HG03469 (cell line): ENCODE data around the gene CD52.

Source experiments
- ATAC-seq: cut with Tn5 transposase; IDR thresholded peaks from one replicate; pipeline ENCODE4 v1.9.1; 2021; ENCODE audit warnings: mild to moderate bottlenecking, moderate library complexity, moderate number of reproducible peaks; ENCODE audit not compliant: unreplicated experiment

CD52 gene

DNA sequence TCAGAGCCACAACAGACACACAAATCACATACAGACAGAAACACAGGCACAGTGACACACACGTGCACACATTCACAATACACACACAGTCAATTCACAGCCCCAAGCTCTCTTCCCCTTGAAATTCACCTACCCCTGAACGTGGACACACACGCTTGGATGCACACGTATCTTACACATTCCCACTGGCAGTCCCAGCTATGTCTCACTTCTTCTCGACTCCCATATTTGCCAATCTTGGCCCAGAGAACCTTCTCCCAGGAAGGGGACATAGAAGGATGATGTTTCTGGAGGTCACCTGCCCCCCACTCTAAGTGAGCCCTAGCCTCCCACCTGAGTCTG, 34.6 kb downstream of the CD52 start:
- ATAC-seq = no peak

DNA sequence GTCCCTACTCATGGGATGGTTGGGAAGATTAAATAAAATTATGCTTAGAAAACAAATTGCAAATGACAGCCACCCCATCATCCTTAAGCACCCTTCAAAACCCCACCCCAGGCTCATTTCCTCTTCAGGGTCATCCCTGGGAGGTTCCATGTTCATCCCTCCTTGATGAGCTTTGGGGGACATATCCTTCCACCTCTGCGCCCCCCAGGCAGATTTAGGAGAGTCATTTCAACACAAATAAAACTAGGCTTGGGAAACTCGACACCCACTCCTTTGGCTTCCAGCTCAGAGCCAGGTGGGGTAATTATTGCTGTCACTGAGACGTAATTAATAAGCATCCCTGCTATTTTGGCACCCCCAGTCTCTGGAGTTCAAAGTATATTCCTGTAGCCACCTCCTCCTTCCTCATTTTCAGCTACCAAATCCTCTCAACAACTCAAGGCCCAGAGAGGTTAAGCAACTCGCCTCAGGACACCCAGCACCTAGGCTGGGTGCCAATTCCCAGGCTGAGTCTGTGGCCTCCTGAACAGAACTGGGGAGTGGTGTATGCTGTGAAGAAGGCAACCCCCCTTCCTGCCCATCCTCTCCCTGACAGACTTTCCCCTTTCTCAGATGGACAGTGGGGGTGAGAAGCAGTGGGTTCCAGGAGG, 35.6 kb downstream of the CD52 start:
- ATAC-seq = no peak

- ATAC-seq = no peak
Observed at GRCh38 chr1:26353976-26354820, 36.4 kb downstream of the CD52 start, which contains the start of gene CRYBG2. Gene CRYBG2 (minus strand): TSS chr1:26354130. CDS start chr1:26346657, 7,473 bp downstream.

GRCh38 chr1:26354972-26355371, 37.2 kb downstream of the CD52 start:
- ATAC-seq = no peak

DNA sequence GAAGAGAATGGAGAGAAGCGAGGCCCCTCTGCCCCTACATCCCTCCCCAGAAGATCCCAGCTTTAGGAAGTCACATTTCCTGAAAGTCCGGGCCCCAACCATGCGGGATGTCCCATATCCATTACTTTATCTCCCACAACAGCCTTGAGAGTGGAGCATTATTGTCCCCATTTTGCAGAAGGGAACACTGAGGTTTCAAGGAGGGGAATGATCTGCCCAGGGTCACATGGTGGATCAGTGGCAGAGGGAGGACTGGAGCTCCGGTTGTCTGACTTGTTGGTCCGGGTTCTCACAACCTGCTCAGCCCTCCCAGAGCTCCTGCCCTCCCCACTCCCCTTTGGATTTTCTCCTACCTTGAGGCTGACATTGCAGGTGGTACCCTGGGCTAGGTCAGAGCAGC, 38.3 kb downstream of the CD52 start:
- no peak for ATAC-seq

DNA sequence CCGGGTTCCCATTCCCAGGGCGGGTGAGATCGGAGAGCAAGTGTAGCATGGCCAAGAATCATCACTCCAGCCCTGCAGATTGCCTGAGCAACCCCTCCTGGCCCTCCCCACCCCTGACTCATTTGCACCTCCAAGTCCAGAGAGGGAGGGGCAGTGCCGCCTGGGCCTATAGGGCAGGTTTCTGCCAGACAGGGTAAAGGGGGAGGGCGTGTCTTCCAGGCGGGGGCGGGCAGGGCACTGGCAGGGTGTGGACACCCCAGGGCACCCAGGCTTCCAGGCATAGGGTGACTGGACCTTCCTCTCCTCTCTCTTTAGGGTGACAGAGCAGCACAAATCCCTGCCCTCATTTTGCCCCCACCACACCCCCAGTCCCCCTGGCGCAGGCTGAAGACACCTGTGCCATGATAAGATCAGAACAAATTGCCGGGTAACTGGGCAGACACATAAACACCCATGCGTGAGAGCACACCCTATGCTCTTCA, 39.4 kb downstream of the CD52 start:
- ATAC-seq = no peak

DNA sequence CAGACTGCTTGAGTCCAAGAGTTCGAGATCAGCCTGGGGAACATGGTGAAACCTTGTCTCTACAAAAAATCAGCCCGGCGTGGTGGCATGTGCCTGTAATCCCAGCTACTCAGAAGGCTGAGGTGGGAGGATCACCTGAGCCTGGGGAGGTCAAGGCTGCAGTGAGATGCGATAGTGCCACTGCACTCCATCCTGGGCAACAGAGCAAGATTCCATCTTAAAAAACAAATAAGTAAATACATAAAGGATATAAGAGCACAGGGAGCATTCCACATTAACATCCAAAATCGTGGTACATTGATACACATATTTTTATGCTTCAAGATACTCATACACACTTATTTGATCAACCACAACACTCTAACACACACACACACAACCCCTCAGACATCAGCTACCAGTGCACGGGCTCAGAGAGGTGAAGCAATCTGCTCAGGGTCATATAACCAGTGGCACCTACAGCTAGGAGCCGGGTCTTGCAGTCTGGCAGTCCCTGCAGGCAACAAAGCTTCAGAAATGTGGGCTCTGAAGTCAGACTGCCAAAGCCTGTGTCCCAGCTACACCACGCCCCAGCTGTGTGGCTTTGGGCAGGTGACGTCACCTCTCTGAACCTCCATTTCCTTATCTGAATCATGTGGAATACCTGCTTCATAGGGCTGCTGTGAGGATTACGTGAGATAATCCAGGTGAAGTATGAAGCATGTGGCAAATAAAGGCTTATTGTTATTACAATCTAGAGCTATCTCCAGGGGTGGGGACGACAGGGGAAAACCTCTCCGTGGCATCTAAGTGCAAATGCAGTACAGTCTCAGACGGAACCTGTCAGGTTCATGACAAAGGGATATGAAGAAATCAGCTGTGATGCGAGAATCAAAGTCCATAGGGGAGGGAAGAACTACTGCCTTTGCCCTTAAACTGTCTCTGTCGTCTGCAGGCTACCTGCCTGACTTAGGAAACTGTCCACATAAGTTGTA, 40.9 kb downstream of the CD52 start:
- ATAC-seq = no peak

DNA sequence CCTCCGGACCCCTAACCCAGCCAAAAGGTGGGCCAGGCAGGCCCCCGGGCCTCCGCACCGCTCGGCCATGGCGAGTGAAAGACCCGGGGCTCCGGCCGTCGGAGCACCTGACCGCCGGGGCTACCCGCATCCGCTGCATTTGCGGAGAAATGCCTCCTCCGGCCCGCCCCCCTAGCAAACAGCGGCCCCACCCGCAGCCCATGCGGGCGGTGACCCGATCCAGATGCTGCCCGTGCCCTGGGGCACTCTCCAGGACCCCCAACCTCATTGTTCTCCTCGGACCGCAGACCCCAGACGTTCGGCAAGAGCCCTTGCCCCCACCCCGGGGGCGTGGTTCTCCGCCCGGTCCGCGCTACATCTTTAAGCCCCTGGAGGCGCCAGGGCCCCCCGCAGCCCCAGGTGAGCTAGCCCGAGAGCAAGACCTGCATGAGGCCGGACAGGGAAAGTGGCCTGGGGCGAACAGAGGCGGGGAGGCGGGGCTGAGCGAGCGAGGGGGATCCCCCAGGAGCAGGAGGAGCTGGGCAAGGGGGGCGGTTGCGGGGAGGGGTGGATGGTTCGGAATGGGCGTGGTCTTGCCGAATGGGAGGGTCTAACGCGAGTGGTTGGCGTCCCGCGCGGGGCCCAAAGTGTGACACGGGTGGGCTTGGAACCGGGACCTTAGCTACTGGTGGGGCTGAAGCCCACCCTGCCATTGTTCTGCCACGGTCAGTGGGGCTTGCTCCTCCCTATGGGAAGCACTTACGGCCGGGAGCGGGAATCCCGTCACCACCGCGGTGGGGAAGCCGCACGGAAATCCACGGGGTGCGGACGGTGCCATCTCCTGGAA, 42.4 kb downstream of the CD52 start:
- no peak for ATAC-seq

GRCh38 chr1:26360807-26361604, 43.2 kb downstream of the CD52 start:
- ATAC-seq = no peak

- ATAC-seq = no peak
Observed at GRCh38 chr1:26361605-26362122, 43.9 kb downstream of the CD52 start.

DNA sequence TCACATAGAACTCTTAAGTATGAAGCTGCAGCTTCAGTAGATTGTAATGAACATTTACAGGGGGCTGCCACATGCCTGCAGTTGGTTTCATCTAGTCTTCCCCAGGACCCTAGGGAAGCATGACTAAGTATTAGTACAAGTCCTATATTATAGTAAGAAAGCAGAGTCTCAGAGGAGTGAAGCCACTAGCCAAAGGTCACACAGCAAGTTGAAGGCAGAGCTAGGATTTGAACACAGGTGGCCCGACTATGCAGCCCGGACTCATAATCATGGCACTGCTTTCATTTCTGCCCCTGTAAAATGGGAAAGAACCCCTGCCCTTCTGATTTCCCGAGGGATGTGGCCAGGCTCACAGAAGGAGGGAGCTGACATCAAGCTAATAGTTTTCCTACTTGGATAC, 44.6 kb downstream of the CD52 start:
- no peak for ATAC-seq

- ATAC-seq = no peak
Observed at GRCh38 chr1:26363549-26364448, 46.0 kb downstream of the CD52 start.

DNA sequence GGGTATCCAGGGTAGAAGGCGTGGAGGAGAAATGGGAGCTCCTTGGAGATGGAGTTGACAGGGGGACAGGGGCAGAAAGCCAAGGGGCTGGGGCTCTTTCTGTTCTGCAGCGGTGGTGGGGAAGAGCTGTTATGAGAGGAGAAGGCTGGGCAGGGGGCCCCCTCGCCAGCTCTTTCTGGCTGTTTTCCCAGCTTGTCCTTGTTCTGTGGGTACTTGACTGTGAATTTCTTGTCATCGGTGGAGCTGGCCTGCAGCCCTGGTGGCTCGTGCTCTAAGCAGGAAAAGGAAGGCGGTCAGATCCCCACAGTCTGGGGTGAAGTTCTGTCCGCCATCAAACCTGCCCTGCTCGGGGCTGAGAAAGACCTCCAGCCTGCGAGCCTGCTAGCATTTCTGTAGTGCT, 47.2 kb downstream of the CD52 start:
- no peak for ATAC-seq

GRCh38 chr1:26367441-26367840, 49.7 kb downstream of the CD52 start:
- no peak for ATAC-seq

DNA sequence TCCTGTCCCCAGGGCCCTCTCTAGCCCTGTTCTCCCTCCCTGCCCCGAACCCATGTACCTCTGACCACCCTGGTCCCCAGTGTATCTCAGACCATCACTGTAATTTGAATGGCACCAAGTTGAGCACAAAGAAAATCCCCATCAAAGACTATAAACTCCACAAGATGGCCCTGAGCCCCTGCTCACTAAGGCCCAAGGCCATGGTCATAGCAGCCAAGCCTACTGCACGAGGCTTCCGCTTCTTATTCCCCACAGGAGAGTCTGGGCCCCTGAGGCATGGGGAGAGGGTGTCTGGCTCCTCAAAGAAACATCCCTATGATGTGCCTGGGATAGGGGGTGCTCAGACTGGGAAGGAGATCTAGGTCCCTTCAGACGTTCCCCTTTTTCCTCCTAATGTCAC, 50.2 kb downstream of the CD52 start:
- no peak for ATAC-seq

GRCh38 chr1:26368486-26368885, 50.7 kb downstream of the CD52 start:
- ATAC-seq = no peak
